ENCODE measurements around the gene SPRR2G.

The SPRR2G gene

DNA sequence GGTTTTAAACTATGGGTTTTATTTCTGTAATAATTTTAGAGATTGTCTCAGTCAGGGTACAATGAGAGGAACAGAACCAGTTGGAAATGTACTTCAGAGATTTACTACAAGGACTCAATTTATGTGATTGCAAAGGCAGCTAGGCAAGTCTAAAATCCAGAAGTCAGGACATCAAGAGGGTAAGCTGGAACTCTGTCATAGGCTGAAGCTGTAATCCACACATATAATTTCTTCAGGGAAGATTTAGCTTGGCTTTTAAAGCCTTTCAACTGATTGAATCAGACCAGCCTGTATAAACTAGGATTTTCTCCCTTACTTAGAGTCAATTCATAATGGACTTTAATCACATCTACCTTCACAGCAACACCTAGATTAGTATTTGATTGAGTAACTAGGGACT lies 28.2 kb upstream of the SPRR2G start:
- no peak for DNase-seq (ENCODE audit: extremely low read depth, low read depth)
- H3K4me3 ChIP-seq (replicated peaks; ENCODE audit: low read depth, low read length) = no peak overlapping the region
- TF ChIP-seq, protein P1, sequence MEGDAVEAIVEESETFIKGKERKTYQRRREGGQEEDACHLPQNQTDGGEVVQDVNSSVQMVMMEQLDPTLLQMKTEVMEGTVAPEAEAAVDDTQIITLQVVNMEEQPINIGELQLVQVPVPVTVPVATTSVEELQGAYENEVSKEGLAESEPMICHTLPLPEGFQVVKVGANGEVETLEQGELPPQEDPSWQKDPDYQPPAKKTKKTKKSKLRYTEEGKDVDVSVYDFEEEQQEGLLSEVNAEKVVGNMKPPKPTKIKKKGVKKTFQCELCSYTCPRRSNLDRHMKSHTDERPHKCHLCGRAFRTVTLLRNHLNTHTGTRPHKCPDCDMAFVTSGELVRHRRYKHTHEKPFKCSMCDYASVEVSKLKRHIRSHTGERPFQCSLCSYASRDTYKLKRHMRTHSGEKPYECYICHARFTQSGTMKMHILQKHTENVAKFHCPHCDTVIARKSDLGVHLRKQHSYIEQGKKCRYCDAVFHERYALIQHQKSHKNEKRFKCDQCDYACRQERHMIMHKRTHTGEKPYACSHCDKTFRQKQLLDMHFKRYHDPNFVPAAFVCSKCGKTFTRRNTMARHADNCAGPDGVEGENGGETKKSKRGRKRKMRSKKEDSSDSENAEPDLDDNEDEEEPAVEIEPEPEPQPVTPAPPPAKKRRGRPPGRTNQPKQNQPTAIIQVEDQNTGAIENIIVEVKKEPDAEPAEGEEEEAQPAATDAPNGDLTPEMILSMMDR (IDR thresholded peaks at IDR 0.05; ENCODE audit: low read depth, low read length, missing control alignments) = no peak

DNA sequence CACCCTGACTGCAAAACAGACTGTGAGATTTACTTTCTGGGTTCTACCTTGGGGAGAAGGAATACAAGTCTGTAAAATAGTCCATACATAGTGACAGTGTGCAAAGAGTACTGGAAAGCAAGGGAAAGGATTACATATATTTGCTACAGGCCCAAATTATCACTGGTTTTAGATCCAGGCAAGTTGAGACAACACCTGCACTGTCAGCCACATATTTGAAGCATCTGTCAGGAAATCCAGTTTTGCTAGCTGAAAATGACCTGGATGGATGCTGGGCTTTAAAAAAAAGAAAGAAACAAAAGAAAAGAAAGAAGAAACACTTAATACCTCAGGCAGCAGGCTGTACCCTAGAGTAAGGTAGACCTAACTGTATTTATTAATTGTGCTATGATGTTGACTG lies 23.9 kb upstream of the SPRR2G start:
- no peak overlapping the region for H3K4me3 ChIP-seq (replicated peaks; ENCODE audit: low read depth, low read length)
- TF ChIP-seq, protein P1 (IDR thresholded peaks at IDR 0.05; ENCODE audit: low read depth, low read length, missing control alignments) = no peak
- no peak for DNase-seq (ENCODE audit: extremely low read depth, low read depth)

DNA sequence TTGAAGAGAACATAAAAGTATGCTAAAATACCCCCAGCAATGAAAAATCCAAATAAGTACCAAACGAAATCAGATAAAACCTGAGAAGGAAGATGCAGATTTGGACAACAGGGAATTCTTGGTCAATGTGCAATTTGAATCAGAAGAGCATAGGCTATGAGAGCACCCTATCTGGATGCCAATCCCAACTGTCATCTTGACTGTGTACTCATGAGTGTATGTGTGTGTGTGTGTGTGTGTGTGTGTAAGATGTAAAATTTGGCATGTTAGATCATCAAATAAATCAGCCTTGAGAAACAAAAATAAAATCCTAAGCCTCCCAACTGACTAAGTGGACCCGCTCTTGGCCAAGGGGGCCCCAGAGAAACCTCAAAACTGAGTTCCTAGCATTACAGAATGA lies 18.0 kb upstream of the SPRR2G start:
- H3K4me3 ChIP-seq (replicated peaks; ENCODE audit: low read depth, low read length) = no peak overlapping the region
- TF ChIP-seq, protein P1 (IDR thresholded peaks at IDR 0.05; ENCODE audit: low read depth, low read length, missing control alignments) = no peak
- no peak for DNase-seq (ENCODE audit: extremely low read depth, low read depth)

DNA sequence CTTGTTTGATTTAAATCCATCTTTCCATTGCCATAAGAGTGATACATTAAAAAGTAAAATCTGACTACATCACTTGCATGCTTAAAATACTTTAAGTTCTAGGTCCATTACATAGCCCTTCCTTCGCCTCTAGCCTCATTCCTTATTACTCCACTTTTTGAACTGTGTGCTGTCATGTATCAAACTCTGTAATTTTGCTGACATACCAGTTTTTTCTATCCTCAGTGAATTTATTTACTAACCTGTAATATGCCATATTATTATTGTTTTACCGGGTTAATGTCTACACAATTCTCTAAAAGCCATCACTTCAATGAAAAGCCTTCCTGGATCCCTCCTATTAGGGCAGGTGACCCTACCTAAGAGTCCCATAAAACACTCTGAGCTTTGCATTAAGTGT lies 4.9 kb upstream of the SPRR2G start:
- DNase-seq (ENCODE audit: extremely low read depth, low read depth) = no peak
- H3K4me3 ChIP-seq (replicated peaks; ENCODE audit: low read depth, low read length) = no peak overlapping the region
- TF ChIP-seq, protein P1 (IDR thresholded peaks at IDR 0.05; ENCODE audit: low read depth, low read length, missing control alignments) = no peak

DNA sequence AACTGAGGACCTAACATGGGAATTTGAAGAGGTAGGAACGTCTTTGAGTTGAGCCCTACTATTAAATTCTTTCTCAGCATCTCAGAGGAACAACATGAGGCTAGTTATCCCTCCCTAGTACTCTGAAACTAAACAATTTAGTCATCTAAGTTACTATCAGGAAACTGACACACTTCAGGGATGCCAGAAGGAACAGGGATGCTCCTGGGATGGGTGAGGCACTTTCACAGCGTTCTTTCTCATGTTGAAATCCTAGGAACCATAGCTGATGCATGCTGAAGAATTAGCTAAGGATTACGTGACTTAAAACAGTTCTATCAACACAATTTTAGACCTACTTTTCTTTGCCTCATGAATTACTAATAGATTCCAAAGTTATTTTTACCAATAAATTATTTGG lies 1.8 kb upstream of the SPRR2G start:
- no peak for DNase-seq (ENCODE audit: extremely low read depth, low read depth)
- H3K4me3 ChIP-seq (replicated peaks; ENCODE audit: low read depth, low read length) = no peak overlapping the region
- TF ChIP-seq, protein P1 (IDR thresholded peaks at IDR 0.05; ENCODE audit: low read depth, low read length, missing control alignments) = no peak

DNA sequence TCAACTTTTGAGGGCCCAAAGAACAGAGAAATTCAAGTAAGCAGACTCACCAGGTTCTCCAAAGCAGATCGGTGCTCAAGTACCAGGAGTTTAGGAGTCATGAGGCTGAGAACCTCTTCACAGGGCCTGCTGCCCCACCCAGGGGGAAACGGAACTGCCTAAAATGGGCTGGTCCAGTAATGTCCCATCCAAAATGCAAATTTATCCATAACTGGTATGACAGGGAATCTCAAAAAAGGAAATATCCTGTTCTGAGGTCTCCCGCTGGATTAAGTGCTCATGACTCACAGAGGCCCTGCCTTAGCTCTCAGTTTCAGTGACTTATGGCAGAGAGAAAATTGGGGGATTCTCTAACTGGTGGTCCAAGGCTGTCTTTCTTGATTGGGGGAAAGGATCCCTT lies 9.3 kb downstream of the SPRR2G start:
- TF ChIP-seq, protein P1 (IDR thresholded peaks at IDR 0.05; ENCODE audit: low read depth, low read length, missing control alignments) = no peak
- DNase-seq (ENCODE audit: extremely low read depth, low read depth) = no peak
- H3K4me3 ChIP-seq (replicated peaks; ENCODE audit: low read depth, low read length) = no peak overlapping the region

DNA sequence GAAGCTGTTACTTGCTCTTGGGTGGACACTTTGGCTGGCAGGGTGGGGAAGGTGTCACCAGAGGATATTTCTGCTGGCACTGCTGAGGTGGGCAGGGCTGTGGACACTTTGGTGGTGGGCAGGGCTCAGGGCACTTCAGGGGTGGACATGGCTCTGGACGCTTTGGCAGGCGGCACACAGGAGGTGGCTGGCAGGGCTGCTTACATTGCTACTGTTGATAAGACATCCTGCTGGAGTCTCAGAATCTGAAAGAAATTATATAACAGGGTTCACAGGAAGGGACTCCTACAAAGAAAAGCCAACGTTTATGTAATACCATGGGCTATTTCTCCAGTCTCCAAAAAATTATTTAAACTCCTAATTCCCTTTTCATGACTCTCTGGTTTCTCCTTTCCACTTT lies 10.2 kb downstream of the SPRR2G start:
- H3K4me3 ChIP-seq (replicated peaks; ENCODE audit: low read depth, low read length) = no peak overlapping the region

More for the DNA sequence above, 10.2 kb downstream of the SPRR2G start:
- TF ChIP-seq, protein P1 (IDR thresholded peaks at IDR 0.05; ENCODE audit: low read depth, low read length, missing control alignments) = no peak
- DNase-seq (ENCODE audit: extremely low read depth, low read depth) = no peak

Measured in HFF-Myc (cell line).